Osteoblast (primary cell): ENCODE results near the gene HOXB6. TPM values are rescaled to one million over a fixed set of nuclear protein-coding genes. Genes with fewer than 3 reads are reported as not detected.

Experiments
- DNase-seq: peaks from one replicate; pipeline ENCODE4 v3.0.0; 2011; ENCODE audit warnings: low spot score, mixed read lengths; ENCODE audit not compliant: insufficient read length; ENCODE audit errors: missing footprints
- H2AFZ ChIP-seq: 2 replicates; pipeline ENCODE4 v1.6.0; 2011; ENCODE audit warnings: mild to moderate bottlenecking, low read length
- H3K27ac ChIP-seq: 2 replicates; pipeline ENCODE4 v1.5.1; 2011; ENCODE audit warnings: mild to moderate bottlenecking, low read depth, low read length, moderate library complexity
- H3K27me3 ChIP-seq: 2 replicates; pipeline ENCODE4 v1.6.0; 2012; ENCODE audit warnings: mild to moderate bottlenecking, control low read depth, inconsistent platforms, low read length, moderate library complexity; ENCODE audit not compliant: insufficient read depth
- H3K36me3 ChIP-seq: 2 replicates; pipeline ENCODE4 v1.5.1; 2011; ENCODE audit warnings: mild to moderate bottlenecking, low read length, control low read depth, moderate library complexity; ENCODE audit not compliant: insufficient read depth
- H3K4me1 ChIP-seq: 2 replicates; pipeline ENCODE4 v1.5.1; 2011; ENCODE audit warnings: mild to moderate bottlenecking, low read length, control low read depth, moderate library complexity; ENCODE audit not compliant: insufficient read depth
- H3K4me2 ChIP-seq: 2 replicates; pipeline ENCODE4 v1.6.0; 2011; ENCODE audit warnings: mild to moderate bottlenecking, low read length; ENCODE audit not compliant: insufficient read depth
- H3K4me3 ChIP-seq: fragments of 200-600 bp; sonication (generic); 3 replicates; pipeline ENCODE4 v1.5.1; 2012; ENCODE audit warnings: mild to moderate bottlenecking, low read length, inconsistent platforms; ENCODE audit not compliant: insufficient read depth
- H3K79me2 ChIP-seq: 2 replicates; pipeline ENCODE4 v1.6.0; 2012; ENCODE audit warnings: mild to moderate bottlenecking, low read length, control low read depth, inconsistent platforms; ENCODE audit not compliant: insufficient read depth
- H3K9me3 ChIP-seq: 2 replicates; pipeline ENCODE4 v1.5.1; 2011; ENCODE audit warnings: low read depth, low read length, control low read depth
- H4K20me1 ChIP-seq: 2 replicates; pipeline ENCODE4 v1.6.0; 2012; ENCODE audit warnings: mild to moderate bottlenecking, low read length, control low read depth; ENCODE audit not compliant: insufficient read depth
- CTCF ChIP-seq: IDR thresholded peaks from 2 replicates; pipeline ENCODE4 v1.5.1; 2011; ENCODE audit warnings: mild to moderate bottlenecking, low read depth, low read length, moderate library complexity; ENCODE audit errors: extremely low read depth
- total RNA-seq: library from RNA; depleted of rRNA; stranded (reverse); fragments of >200 nt; gene quantifications from 2 replicates; pipeline ENCODE4 v1.2.3, GENCODE V29; 2012

Gene HOXB6
- total RNA-seq, 1 donor: 0.72 TPM

- Histone ChIP-seq H3K79me2 (no peaks in the 10 kb centered on the region), H3K9me3 (no peaks in the 10 kb centered on the region), H3K27me3 (peaks cover 97% of the 10 kb centered on the region), H2AFZ (no peak within 1 kb of the TSS), H3K27ac (no peak within 1 kb of the TSS), H4K20me1 (peaks cover 11% of the 10 kb centered on the region), H3K4me2 (no peak within 1 kb of the TSS), H3K36me3 (no peaks in the 10 kb centered on the region), H3K4me3 (no peak within 1 kb of the TSS), H3K4me1 (no peaks in the 10 kb centered on the region)
- DNase-seq: no peak
- TF ChIP-seq CTCF: no peak
Measured at GRCh38 chr17:48615047-48615962, 10.5 kb upstream of the HOXB6 start, which contains the start of gene HOXB8. Gene HOXB8, minus strand, starts transcription at chr17:48615292. Its CDS starts 588 bp downstream, at chr17:48614704.

- no peak for DNase-seq
- H3K4me3 ChIP-seq: no peak overlapping the region
- TF ChIP-seq CTCF: no peak
- H3K4me2 ChIP-seq: no peak overlapping the region
- peaks cover 6% of the 10 kb centered on the region for H4K20me1 ChIP-seq
- no peak overlapping the region for H3K27ac ChIP-seq
- H2AFZ ChIP-seq: no peak overlapping the region
- no peaks in the 10 kb centered on the region for H3K79me2 ChIP-seq
- H3K9me3 ChIP-seq: no peaks in the 10 kb centered on the region
- peaks cover 97% of the 10 kb centered on the region for H3K27me3 ChIP-seq
- H3K36me3 ChIP-seq: no peaks in the 10 kb centered on the region
- no peaks in the 10 kb centered on the region for H3K4me1 ChIP-seq
Measured at GRCh38 chr17:48613862-48614694, 9.3 kb upstream of the HOXB6 start.

- no peak overlapping the region for H2AFZ ChIP-seq
- H3K9me3 ChIP-seq: no peaks in the 10 kb centered on the region
- DNase-seq: no peak
- H3K79me2 ChIP-seq: no peaks in the 10 kb centered on the region
- no peak overlapping the region for H3K27ac ChIP-seq
- TF ChIP-seq CTCF: no peak
- H3K27me3 ChIP-seq: peaks cover 97% of the 10 kb centered on the region
- H3K4me2 ChIP-seq: peak overlapping the region; percentile 39
- H3K4me1 ChIP-seq: no peaks in the 10 kb centered on the region
- no peaks in the 10 kb centered on the region for H3K36me3 ChIP-seq
- H3K4me3 ChIP-seq: no peak overlapping the region
- H4K20me1 ChIP-seq: peaks cover 5% of the 10 kb centered on the region
Measured at GRCh38 chr17:48612854-48613691, 8.3 kb upstream of the HOXB6 start.
